Kidney epithelial cell (primary cell): ENCODE results near the gene ATP4B. TPM values are rescaled to one million over a fixed set of nuclear protein-coding genes. Genes with fewer than 3 reads are reported as not detected.

Experiments
- DNase-seq: peaks from one replicate; pipeline ENCODE4 v3.0.0-alpha.2; 2010; ENCODE audit warnings: low read depth
- H3K27me3 ChIP-seq: 2 replicates; pipeline ENCODE4 v1.6.0; 2011; ENCODE audit warnings: low read length; ENCODE audit not compliant: control insufficient read depth, insufficient read depth
- H3K36me3 ChIP-seq: 2 replicates; pipeline ENCODE4 v1.5.1; 2011; ENCODE audit warnings: low read length; ENCODE audit not compliant: control insufficient read depth, insufficient read depth
- H3K4me3 ChIP-seq: 2 replicates; pipeline ENCODE4 v1.5.1; 2011; ENCODE audit warnings: low read depth, mild to moderate bottlenecking, control low read depth, low read length
- total RNA-seq: library from RNA; depleted of rRNA; stranded (reverse); fragments of >200 nt; gene quantifications from 2 replicates; pipeline ENCODE4 v1.2.3, GENCODE V29; 2015
- TF ChIP-seq, protein P1 (sequence below): IDR thresholded peaks from 2 replicates; pipeline ENCODE4 v1.5.1; 2011; ENCODE audit warnings: mild to moderate bottlenecking, moderate library complexity, low read length, control low read depth, inconsistent platforms; ENCODE audit not compliant: insufficient read depth, poor library complexity, severe bottlenecking

ATP4B gene
- total RNA-seq, 1 donor from 2014 or later = not detected

DNA sequence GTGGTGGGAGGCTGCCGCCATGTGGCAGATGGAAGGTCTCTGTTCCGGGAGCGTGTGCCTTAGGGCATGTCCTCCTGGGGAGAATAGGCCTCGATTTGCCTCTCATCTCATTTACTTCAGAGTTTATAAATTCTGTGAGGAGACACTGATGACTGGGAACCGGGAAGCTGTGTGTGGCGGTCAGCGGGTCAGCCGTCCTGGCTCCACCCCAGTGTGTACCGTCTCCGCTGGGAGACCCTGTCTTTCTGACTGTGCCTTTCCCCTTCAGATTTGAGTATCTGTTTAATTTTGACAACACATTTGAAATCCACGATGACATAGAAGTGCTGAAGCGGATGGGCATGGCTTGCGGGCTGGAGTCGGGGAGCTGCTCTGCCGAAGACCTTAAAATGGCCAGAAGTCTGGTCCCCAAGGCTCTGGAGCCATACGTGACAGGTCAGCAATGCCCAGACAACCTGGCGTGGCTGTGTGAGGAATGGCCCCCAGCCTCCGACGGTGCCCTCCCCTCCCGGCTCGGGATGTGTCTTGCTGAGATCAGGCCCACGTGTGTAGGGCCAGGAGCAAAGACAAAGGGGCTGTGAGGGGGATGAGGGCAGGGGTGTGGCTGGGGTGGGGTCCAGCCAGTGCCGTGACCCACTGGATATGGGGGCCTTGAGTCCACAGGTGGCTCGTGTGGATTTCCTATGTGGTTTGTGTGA lies 21.6 kb downstream of the ATP4B start:
- peaks cover 1% of the 10 kb centered on the region for H3K36me3 ChIP-seq
- H3K4me3 ChIP-seq = no peak overlapping the region
- H3K27me3 ChIP-seq = no peaks in the 10 kb centered on the region
- TF ChIP-seq, protein P1, sequence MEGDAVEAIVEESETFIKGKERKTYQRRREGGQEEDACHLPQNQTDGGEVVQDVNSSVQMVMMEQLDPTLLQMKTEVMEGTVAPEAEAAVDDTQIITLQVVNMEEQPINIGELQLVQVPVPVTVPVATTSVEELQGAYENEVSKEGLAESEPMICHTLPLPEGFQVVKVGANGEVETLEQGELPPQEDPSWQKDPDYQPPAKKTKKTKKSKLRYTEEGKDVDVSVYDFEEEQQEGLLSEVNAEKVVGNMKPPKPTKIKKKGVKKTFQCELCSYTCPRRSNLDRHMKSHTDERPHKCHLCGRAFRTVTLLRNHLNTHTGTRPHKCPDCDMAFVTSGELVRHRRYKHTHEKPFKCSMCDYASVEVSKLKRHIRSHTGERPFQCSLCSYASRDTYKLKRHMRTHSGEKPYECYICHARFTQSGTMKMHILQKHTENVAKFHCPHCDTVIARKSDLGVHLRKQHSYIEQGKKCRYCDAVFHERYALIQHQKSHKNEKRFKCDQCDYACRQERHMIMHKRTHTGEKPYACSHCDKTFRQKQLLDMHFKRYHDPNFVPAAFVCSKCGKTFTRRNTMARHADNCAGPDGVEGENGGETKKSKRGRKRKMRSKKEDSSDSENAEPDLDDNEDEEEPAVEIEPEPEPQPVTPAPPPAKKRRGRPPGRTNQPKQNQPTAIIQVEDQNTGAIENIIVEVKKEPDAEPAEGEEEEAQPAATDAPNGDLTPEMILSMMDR = no peak
- no peak for DNase-seq

GRCh38 chr13:113635709-113636108 lies 22.3 kb downstream of the ATP4B start:
- DNase-seq = no peak
- no peaks in the 10 kb centered on the region for H3K27me3 ChIP-seq
- peaks cover 1% of the 10 kb centered on the region for H3K36me3 ChIP-seq
- no peak overlapping the region for H3K4me3 ChIP-seq
- TF ChIP-seq, protein P1 = no peak

DNA sequence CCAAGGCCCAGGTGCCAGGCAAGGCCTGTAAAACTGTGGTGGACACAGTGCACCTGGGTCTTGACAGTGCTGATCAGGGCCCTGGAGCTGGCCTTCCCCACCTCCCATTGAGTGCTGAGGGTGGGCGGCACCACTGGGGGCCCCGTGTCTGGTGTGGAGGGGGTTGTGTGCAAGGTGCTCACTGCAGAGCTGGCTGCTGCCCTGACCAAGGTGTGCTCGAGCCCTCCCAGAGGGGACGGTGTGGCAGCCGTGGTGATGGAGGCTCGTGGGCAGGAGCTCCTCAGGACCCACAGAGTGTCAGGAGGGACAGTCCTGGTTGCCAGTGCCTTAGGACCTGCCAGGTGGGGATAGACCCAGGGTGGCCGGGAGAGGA lies 23.0 kb downstream of the ATP4B start:
- no peak for DNase-seq
- Histone ChIP-seq H3K36me3 (peaks cover 1% of the 10 kb centered on the region), H3K4me3 (no peak overlapping the region), H3K27me3 (no peaks in the 10 kb centered on the region)
- TF ChIP-seq, protein P1 = no peak

DNA sequence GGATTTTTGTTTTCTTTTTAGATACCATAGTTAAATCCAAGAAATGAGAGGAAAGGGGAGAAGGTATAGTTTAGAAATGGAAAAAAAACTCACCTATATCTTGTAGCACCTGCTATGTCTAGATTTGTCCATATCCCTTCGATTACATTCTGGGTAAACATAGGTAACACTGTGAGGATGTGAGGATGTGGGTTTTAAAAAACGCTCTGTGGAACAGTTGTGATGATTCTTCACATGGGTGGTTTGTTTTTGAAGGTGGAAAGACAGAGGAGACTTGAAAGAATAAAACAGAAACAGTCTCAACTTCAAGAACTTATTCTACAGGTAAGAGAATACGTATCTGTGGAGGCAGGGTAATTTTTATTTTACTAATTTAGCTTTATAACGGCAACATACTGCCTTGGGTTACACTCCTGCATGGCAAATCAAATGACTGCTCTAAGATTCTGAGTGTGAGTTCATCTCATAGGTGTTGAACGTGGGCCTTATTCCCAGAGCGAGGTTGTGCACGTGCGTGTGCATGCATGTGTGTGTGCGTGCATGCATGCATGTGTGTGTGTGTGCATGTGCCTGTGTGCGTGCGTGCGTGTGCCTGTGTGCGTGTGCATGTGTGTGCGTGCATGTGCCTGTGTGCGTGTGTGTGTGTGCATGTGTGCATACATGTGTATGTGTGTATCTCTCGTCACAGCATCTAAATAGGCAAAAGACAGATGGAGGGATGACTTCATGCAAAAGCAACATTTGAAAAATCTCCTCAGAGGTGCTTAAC lies 23.5 kb downstream of the ATP4B start:
- no peak overlapping the region for H3K4me3 ChIP-seq
- TF ChIP-seq, protein P1 = no peak
- DNase-seq = no peak
- H3K27me3 ChIP-seq = no peaks in the 10 kb centered on the region
- peaks cover 1% of the 10 kb centered on the region for H3K36me3 ChIP-seq

- Histone ChIP-seq H3K36me3 (no peaks in the 10 kb centered on the region), H3K4me3 (no peak overlapping the region), H3K27me3 (no peaks in the 10 kb centered on the region)
- TF ChIP-seq, protein P1 = no peak
- no peak for DNase-seq
Observed at GRCh38 chr13:113633485-113633873, 24.5 kb downstream of the ATP4B start.
